HEK293 (cell line): ENCODE results near the gene ECE1.

Experiments
- BCL11A ChIP-seq: fragments of 450-650 bp; formaldehyde crosslinking; IDR thresholded peaks from 2 replicates; pipeline ENCODE4 v1.5.1; 2016; ENCODE audit warnings: low read depth, missing biosample characterization, missing genetic modification characterization
- KLF10 ChIP-seq: fragments of 450-650 bp; IDR thresholded peaks from 2 replicates; pipeline ENCODE4 v1.5.1; 2018; ENCODE audit warnings: missing biosample characterization, mild to moderate bottlenecking, missing genetic modification characterization
- KLF17 ChIP-seq: fragments of 450-650 bp; formaldehyde crosslinking; IDR thresholded peaks from 2 replicates; pipeline ENCODE4 v1.5.1; 2016; ENCODE audit warnings: missing biosample characterization, missing genetic modification characterization
- PRDM1 ChIP-seq: fragments of 450-650 bp; formaldehyde crosslinking; IDR thresholded peaks from 2 replicates; pipeline ENCODE4; 2016; ENCODE audit warnings: missing biosample characterization, missing genetic modification characterization
- PRDM10 ChIP-seq: fragments of 450-650 bp; formaldehyde crosslinking; IDR thresholded peaks from 2 replicates; pipeline ENCODE4 v1.5.1; 2016; ENCODE audit warnings: missing biosample characterization, missing genetic modification characterization
- PRDM6 ChIP-seq: fragments of 450-650 bp; formaldehyde crosslinking; IDR thresholded peaks from 2 replicates; pipeline ENCODE4 v1.5.1; 2017; ENCODE audit warnings: missing biosample characterization, missing genetic modification characterization
- SP7 ChIP-seq: fragments of 450-650 bp; formaldehyde crosslinking; IDR thresholded peaks from 2 replicates; pipeline ENCODE4 v1.5.1; 2016; ENCODE audit warnings: missing biosample characterization, missing genetic modification characterization
- TSHZ1 ChIP-seq: fragments of 450-650 bp; formaldehyde crosslinking; IDR thresholded peaks from 2 replicates; pipeline ENCODE4 v1.5.1; 2016; ENCODE audit warnings: missing biosample characterization, missing genetic modification characterization, borderline replicate concordance
- ZBTB21 ChIP-seq: fragments of 450-650 bp; formaldehyde crosslinking; IDR thresholded peaks from 2 replicates; pipeline ENCODE4 v1.5.1; 2017; ENCODE audit warnings: missing biosample characterization, missing genetic modification characterization
- ZBTB48 ChIP-seq: fragments of 450-650 bp; formaldehyde crosslinking; IDR thresholded peaks from 2 replicates; pipeline ENCODE4 v1.5.1; 2016; ENCODE audit warnings: missing biosample characterization, missing genetic modification characterization
- ZFHX2 ChIP-seq: fragments of 450-650 bp; formaldehyde crosslinking; conservative IDR thresholded peaks from 2 replicates; pipeline ENCODE4 v1.5.1; 2016; ENCODE audit warnings: missing biosample characterization, missing genetic modification characterization
- ZFP69B ChIP-seq: fragments of 450-650 bp; formaldehyde crosslinking; IDR thresholded peaks from 2 replicates; pipeline ENCODE4 v1.5.1; 2016; ENCODE audit warnings: missing biosample characterization, missing genetic modification characterization
- ZNF10 ChIP-seq: fragments of 450-650 bp; formaldehyde crosslinking; IDR thresholded peaks from 2 replicates; pipeline ENCODE4 v1.5.1; 2017; ENCODE audit warnings: missing biosample characterization, missing genetic modification characterization
- ZNF211 ChIP-seq: fragments of 450-650 bp; formaldehyde crosslinking; IDR thresholded peaks from 2 replicates; pipeline ENCODE4 v1.5.1; 2016; ENCODE audit warnings: low read depth, missing biosample characterization, missing genetic modification characterization
- ZNF311 ChIP-seq: fragments of 450-650 bp; formaldehyde crosslinking; IDR thresholded peaks from 2 replicates; pipeline ENCODE4 v1.5.1; 2017; ENCODE audit warnings: missing biosample characterization, missing genetic modification characterization, borderline replicate concordance
- ZNF335 ChIP-seq: fragments of 450-650 bp; formaldehyde crosslinking; conservative IDR thresholded peaks from 2 replicates; pipeline ENCODE4 v1.5.1; 2016; ENCODE audit warnings: missing biosample characterization, missing genetic modification characterization
- ZNF362 ChIP-seq: fragments of 450-650 bp; formaldehyde crosslinking; IDR thresholded peaks from 2 replicates; pipeline ENCODE4 v1.5.1; 2016; ENCODE audit warnings: missing biosample characterization, missing genetic modification characterization
- ZNF366 ChIP-seq: fragments of 450-650 bp; formaldehyde crosslinking; conservative IDR thresholded peaks from 2 replicates; pipeline ENCODE4 v1.5.1; 2016; ENCODE audit warnings: missing biosample characterization, missing genetic modification characterization
- ZNF398 ChIP-seq: fragments of 450-650 bp; formaldehyde crosslinking; IDR thresholded peaks from 2 replicates; pipeline ENCODE4 v1.5.1; 2017; ENCODE audit warnings: missing biosample characterization, missing genetic modification characterization
- ZNF558 ChIP-seq: fragments of 450-650 bp; formaldehyde crosslinking; IDR thresholded peaks from 2 replicates; pipeline ENCODE4 v1.5.1; 2016; ENCODE audit warnings: missing biosample characterization, missing genetic modification characterization
- ZNF596 ChIP-seq: fragments of 450-650 bp; IDR thresholded peaks from 2 replicates; pipeline ENCODE4 v1.5.0; 2018; ENCODE audit warnings: missing biosample characterization, mild to moderate bottlenecking, missing genetic modification characterization, moderate library complexity
- ZNF623 ChIP-seq: fragments of 450-650 bp; formaldehyde crosslinking; IDR thresholded peaks from 2 replicates; pipeline ENCODE4 v1.5.1; 2016; ENCODE audit warnings: missing biosample characterization, missing genetic modification characterization
- ZNF660 ChIP-seq: fragments of 450-650 bp; IDR thresholded peaks from 2 replicates; pipeline ENCODE4 v1.5.1; 2018; ENCODE audit warnings: missing biosample characterization, mild to moderate bottlenecking, missing genetic modification characterization
- ZNF692 ChIP-seq: fragments of 450-650 bp; formaldehyde crosslinking; IDR thresholded peaks from 2 replicates; pipeline ENCODE4 v1.5.1; 2016; ENCODE audit warnings: missing biosample characterization, missing genetic modification characterization

Gene ECE1

GRCh38 chr1:21324368-21325141 lies 34.3 kb upstream of the ECE1 start (continued):
- peak; percentile 65; the same call in 1 of the 2 replicates for TF ChIP-seq KLF10 (tag by site-specific recombination)
- 0 out of 2 replicates have a peak, but pooled peaks have one; percentile 42 for TF ChIP-seq ZBTB48 (tag by site-specific recombination)
- no peak for TF ChIP-seq ZNF311
- no peak for TF ChIP-seq ZNF596 (tag by site-specific recombination)
- peak; percentile 92 for TF ChIP-seq ZFP69B (tag by site-specific recombination)
- 0 out of 2 replicates have a peak, but pooled peaks have one; percentile 22 for TF ChIP-seq ZNF10
- 0 out of 2 replicates have a peak, but pooled peaks have one; percentile 12 for TF ChIP-seq ZNF558 (tag by site-specific recombination)
- peak; percentile 65 for TF ChIP-seq PRDM1 (tag by site-specific recombination)
- TF ChIP-seq ZBTB21 (tag by site-specific recombination) = no peak
- TF ChIP-seq ZNF362 = no peak
- peak; percentile 76 for TF ChIP-seq ZNF366
- peak; percentile 71; the same call in 1 of the 2 replicates for TF ChIP-seq PRDM6 (tag by site-specific recombination)
- 0 out of 2 replicates have a peak, but pooled peaks have one; percentile 15 for TF ChIP-seq ZNF623
- TF ChIP-seq BCL11A (tag by site-specific recombination) = peak; percentile 80; the same call in 1 of the 2 replicates
- peak; percentile 95 for TF ChIP-seq ZNF692 (tag by site-specific recombination)
- TF ChIP-seq ZNF335 = peak; percentile 17
- TF ChIP-seq SP7 (tag by site-specific recombination) = peak; percentile 91
- TF ChIP-seq ZNF660 (tag by site-specific recombination) = peak; percentile 93
- peak; percentile 90 for TF ChIP-seq ZFHX2 (tag by site-specific recombination)
- no peak for TF ChIP-seq TSHZ1 (tag by site-specific recombination)
- no peak for TF ChIP-seq ZNF211
- TF ChIP-seq PRDM10 (tag by site-specific recombination) = peak; percentile 93
- TF ChIP-seq ZNF398 (tag by site-specific recombination) = peak; percentile 70
- peak; percentile 88 for TF ChIP-seq KLF17 (tag by site-specific recombination)
